ENCODE results near the gene TENT4B.

Gene TENT4B

DNA sequence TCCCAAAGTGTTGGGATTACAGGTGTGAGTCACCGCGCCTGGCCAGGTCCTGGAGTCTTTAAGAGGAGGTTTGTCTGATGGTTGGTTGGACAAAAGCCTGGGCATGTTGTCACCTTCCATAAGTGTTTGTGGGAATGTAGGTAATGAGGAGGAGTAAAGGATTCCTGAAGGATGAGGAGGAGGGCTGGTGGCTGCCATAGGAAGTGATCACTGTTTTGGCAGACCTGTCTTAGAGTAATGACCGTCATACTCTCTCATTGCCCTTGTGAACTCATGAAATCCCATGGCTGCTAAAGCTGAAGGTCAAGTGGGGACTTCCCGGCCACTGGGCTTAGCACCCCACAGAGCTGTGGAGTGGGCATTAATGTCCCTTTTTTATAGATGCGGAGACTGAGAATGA is 40.5 kb downstream of the TENT4B start:
- no peak for FAIRE-seq
- TF ChIP-seq, protein P1, sequence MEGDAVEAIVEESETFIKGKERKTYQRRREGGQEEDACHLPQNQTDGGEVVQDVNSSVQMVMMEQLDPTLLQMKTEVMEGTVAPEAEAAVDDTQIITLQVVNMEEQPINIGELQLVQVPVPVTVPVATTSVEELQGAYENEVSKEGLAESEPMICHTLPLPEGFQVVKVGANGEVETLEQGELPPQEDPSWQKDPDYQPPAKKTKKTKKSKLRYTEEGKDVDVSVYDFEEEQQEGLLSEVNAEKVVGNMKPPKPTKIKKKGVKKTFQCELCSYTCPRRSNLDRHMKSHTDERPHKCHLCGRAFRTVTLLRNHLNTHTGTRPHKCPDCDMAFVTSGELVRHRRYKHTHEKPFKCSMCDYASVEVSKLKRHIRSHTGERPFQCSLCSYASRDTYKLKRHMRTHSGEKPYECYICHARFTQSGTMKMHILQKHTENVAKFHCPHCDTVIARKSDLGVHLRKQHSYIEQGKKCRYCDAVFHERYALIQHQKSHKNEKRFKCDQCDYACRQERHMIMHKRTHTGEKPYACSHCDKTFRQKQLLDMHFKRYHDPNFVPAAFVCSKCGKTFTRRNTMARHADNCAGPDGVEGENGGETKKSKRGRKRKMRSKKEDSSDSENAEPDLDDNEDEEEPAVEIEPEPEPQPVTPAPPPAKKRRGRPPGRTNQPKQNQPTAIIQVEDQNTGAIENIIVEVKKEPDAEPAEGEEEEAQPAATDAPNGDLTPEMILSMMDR (IDR thresholded peaks at IDR 0.05; ENCODE audit: insufficient read depth, missing control alignments), result no peak

DNA sequence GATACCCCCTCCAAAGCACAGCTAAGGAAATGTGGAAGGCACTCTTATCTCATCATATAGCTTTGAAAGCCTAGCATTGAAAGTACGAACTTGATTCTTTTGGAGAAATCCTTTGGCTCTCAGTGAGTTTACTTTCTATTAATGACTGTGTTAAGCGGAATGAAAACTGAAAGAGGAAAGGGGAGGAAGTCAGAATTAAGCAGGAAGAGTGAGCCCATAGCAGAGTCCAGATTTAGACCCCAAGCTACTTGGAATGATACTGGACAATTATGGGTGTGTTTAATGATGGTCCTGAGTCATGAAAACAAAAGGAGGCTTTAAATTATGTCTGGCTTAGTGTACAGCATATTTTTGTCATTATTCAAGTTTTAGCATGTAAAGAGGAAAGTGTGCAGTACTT is 42.2 kb downstream of the TENT4B start:
- FAIRE-seq (no peak), DNase-seq (ENCODE audit: insufficient read length, low spot score) (no peak)
- TF ChIP-seq, protein P1 (IDR thresholded peaks at IDR 0.05; ENCODE audit: insufficient read depth, missing control alignments), result no peak

More for the DNA sequence above, 40.5 kb downstream of the TENT4B start:
- DNase-seq (ENCODE audit: insufficient read length, low spot score), result no peak

DNA sequence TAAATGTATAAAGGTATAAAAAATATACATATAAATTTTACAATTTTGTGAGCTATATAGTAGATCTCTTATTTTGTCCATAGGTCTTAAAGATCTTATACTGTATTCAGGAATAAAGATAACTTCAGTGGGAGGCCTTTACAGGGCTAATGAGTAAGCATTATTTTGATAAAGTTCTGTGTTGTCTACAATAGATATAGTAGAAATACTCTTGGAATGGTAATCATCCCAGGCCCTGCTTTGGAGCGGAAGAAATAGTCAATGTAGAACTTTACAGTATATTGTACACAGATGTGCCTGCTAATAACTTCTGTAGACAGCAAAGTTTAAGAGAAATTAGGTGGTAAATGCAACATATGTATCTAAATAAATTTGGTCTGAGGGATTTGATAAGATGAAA is 42.6 kb downstream of the TENT4B start:
- no peak for FAIRE-seq
- TF ChIP-seq, protein P1 (IDR thresholded peaks at IDR 0.05; ENCODE audit: insufficient read depth, missing control alignments), result no peak
- DNase-seq (ENCODE audit: insufficient read length, low spot score), result no peak

DNA sequence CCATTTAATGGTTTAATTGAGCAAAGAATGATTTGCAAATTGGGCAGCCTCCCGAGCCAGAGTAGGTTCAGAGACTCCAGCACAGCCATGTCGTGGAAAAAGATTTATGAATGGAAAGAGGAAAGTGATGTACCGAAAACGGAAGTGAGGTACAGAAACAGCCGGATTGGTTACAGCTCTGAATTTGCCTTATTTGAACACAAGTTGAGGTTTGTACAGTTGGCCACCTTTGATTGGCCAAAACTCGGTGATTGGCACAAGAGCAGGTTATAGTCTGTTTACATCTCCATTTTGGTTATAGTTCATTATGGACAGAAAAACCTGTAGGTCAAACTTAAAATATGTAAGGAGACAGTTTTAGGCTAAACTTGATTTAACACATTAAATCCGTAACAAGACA is 44.5 kb downstream of the TENT4B start:
- DNase-seq (ENCODE audit: insufficient read length, low spot score) (no peak), FAIRE-seq (no peak)
- TF ChIP-seq, protein P1 (IDR thresholded peaks at IDR 0.05; ENCODE audit: insufficient read depth, missing control alignments), result no peak

DNA sequence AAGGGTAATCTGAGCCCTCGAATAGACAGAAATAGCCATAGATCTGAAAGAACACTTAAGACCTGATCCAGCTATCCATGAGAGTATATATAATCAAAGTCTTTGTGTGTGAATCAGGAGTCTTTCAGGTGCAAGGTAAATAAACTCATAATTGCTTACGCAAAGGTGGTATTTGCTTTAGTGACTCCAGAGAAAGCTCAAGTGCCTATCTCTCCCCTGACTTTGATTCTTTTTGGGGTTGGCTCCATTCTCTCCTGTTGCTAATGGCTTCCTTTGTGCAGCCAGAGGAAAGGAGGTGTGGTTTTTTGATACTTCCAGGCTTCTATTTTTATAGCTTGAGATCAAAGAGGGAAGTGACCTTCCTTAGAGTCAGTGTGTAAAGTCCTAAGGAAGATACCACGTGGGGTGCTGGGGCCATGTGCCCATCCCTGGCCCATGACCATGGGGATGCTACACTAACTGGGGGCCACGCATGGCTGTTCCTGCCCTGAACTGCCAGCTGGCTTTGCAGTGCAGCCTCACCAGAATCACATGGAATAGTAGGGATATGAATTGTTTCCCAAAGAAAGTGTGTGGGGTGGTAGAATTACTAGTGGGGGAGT is 45.8 kb downstream of the TENT4B start:
- FAIRE-seq, result no peak
- TF ChIP-seq, protein P1 (IDR thresholded peaks at IDR 0.05; ENCODE audit: insufficient read depth, missing control alignments), result no peak
- DNase-seq (ENCODE audit: insufficient read length, low spot score), result no peak

DNA sequence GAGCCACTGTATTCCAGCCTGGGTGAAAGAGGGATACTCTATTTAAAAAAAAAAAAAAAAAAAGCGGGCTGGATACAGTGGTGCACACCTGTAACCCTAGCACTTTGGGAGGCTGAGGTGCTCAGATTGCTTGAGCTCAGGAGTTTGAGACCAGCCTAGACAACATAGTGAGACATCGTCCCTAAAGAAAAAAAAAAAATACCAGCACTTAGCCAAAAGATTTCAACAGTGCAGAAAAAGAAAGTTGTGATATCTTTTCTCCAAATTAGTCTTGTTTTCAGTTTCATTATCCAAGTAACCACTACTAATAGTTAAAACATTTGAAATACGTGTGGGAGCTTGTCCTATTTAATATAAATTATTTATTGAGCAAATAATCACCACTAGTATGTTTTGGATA is 48.7 kb downstream of the TENT4B start:
- FAIRE-seq (no peak), DNase-seq (ENCODE audit: insufficient read length, low spot score) (no peak)
- TF ChIP-seq, protein P1 (IDR thresholded peaks at IDR 0.05; ENCODE audit: insufficient read depth, missing control alignments), result no peak

DNA sequence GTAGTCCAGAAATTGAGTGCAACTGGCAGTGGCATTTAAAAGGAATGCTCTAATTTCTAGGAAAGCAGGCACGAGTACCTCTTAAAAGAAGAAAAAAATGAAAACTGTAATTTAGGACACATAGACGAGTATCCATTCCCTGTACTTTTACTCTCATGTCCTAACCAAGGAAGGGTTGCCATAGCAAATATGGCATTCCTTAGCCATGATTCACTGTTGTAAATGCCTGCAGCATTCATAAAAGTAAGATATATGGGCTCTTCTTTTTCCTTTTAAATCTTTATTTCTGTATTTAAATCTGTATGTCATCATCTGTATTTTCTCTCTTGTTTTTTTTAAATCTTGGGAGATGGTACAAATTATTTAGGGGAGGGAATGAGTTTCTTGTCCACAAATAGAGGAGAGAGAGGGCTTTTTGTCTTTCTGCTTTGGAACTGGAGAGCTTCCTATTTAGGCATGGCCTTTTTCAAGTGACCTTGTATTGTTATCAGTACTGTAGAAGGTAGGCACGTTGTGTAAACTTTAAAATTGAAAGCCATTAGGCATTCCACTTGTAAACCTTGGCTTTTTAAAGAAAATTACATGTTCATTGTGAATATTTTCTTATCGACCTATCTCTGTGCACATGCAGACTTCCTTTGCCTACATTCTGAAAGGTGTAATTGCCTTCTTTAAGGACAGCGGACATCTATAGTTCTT is 50.0 kb downstream of the TENT4B start:
- DNase-seq (ENCODE audit: insufficient read length, low spot score) (no peak), FAIRE-seq (no peak)
- TF ChIP-seq, protein P1 (IDR thresholded peaks at IDR 0.05; ENCODE audit: insufficient read depth, missing control alignments), result no peak

All from D721Med (cell line).